Spleen (tissue), 11 donors: ENCODE data around the gene FAM171A2. TPM values are rescaled to one million over a fixed set of nuclear protein-coding genes. Genes with fewer than 3 reads are reported as not detected.
A peak's percentile ranks its signal among the peaks of the same experiment; 100 is the strongest.

Source experiments
- DNase-seq: peaks from one replicate; pipeline ENCODE4 v3.0.0-alpha.2; 2020
- H3K27ac ChIP-seq, 8 donors: fragments of 200-600 bp; sonication (generic) in 7 of 8; 1 replicate in 4 of 8; 2 replicates in 4 of 8; pipeline versions ENCODE4 v1.5.0 to v1.8.0; 2016 to 2021; ENCODE audit warnings: inconsistent platforms in 4 of 8, mild to moderate bottlenecking in 4 of 8, moderate library complexity in 1 of 8
- H3K27me3 ChIP-seq, 7 donors: fragments of 200-600 bp; sonication (generic) in 6 of 7; replicated peaks in 1 of 7; 1 replicate in 4 of 7; 2 replicates in 3 of 7; pipeline versions ENCODE4 v1.5.0 to v1.8.0; 2016 to 2021; ENCODE audit warnings: inconsistent platforms in 3 of 7, mild to moderate bottlenecking in 1 of 7
- H3K36me3 ChIP-seq, 6 donors: fragments of 200-600 bp; sonication (generic) in 5 of 6; 1 replicate in 4 of 6; 2 replicates in 2 of 6; pipeline versions ENCODE4 v1.5.0 to v1.8.0; 2016 to 2021; ENCODE audit warnings: inconsistent platforms in 2 of 6
- H3K4me1 ChIP-seq, 6 donors: fragments of 200-600 bp; sonication (generic) in 5 of 6; 1 replicate in 3 of 6; 2 replicates in 3 of 6; pipeline versions ENCODE4 v1.5.0 to v1.8.0; 2016 to 2021; ENCODE audit warnings: inconsistent platforms in 3 of 6
- H3K4me3 ChIP-seq, 8 donors: fragments of 200-600 bp; sonication (generic) in 7 of 8; 1 replicate in 4 of 8; 2 replicates in 4 of 8; pipeline versions ENCODE4 v1.5.0 to v1.8.0; 2016 to 2021; ENCODE audit warnings: inconsistent platforms in 4 of 8, mild to moderate bottlenecking in 4 of 8, moderate library complexity in 2 of 8
- H3K9me3 ChIP-seq, 8 donors: fragments of 200-600 bp; sonication (generic) in 7 of 8; 1 replicate in 4 of 8; 2 replicates in 4 of 8; pipeline versions ENCODE4 v1.5.0 to v1.8.0; 2016 to 2021; ENCODE audit warnings: inconsistent platforms in 4 of 8
- POLR2A ChIP-seq, 3 donors: fragments of 450-650 bp; IDR thresholded peaks; one replicate each; pipeline ENCODE4 v1.5.1; 2017; ENCODE audit warnings: antibody characterized with exemption in 3 of 3, mild to moderate bottlenecking in 1 of 3
- POLR2AphosphoS5 ChIP-seq, 3 donors: sonication (generic); formaldehyde crosslinking; IDR thresholded peaks; one replicate each; pipeline ENCODE4 v1.5.1; 2017; ENCODE audit warnings: antibody characterized with exemption in 3 of 3
- WGBS, 5 donors: extraction: QIAGEN DNeasy Blood & Tissue Kit in 3 of 5; methylation state at CpG; one replicate each; pipeline versions ENCODE4 v1.1.5 to v1.1.7; 2013 to 2018; 5-methylcytosine and 5-hydroxymethylcytosine counted together
- intact Hi-C: fragments of 100-400 bp; cut with DNase I; formaldehyde crosslinking; loops from one replicate; pipeline ENCODE4 v1.15.0; 2023; ENCODE audit warnings: low total_unique reads
- polyA plus RNA-seq, 3 donors: library from polyadenylated mRNA; stranded (reverse); fragments of 200-250 nt; gene quantifications; one replicate each; pipeline ENCODE4 v1.2.1, GENCODE V29; 2013
- total RNA-seq, 7 donors: library from RNA; depleted of rRNA in 3 of 7; stranded (reverse); fragments of >200 nt in 3 of 7; fragmentation: NEBNext Ultra II Directional in 4 of 7; extraction: Animal tissue kit (Norgen Biotek cat#: 25700) in 4 of 7; gene quantifications; one replicate each; pipeline versions ENCODE4 v1.1.0 to v1.2.1, GENCODE V29; 2016 to 2021
- TF ChIP-seq, protein P1 (sequence below), 11 experiments: fragments of 200-600 bp in 7 of 11; fragments of 450-650 bp in 4 of 11; sonication (generic) in 4 of 11; IDR thresholded peaks in 8 of 11; conservative IDR thresholded peaks in 3 of 11; 1 replicate in 7 of 11; 2 replicates in 4 of 11; pipeline versions ENCODE4 v1.4.0 to v1.8.0; 2016 to 2021; ENCODE audit warnings: antibody characterized with exemption in 11 of 11, inconsistent platforms in 4 of 11, mild to moderate bottlenecking in 1 of 11
- donor health status: healthy with polysubstance abuse.
- donor health status: DM: no; HTN: no; CAD: no; lungs with moderate emphysema.
- donor health status: DM: no; HTN: no; CAD: no.
- donor health status: Bipolar disorder and iron deficiency.
- donor health status: healthy.
- donor health status: DM: no; HTN: no; CAD: no.
- donor health status: DM: yes; HTN: yes; CAD: no.

Gene FAM171A2
- total and polyA plus RNA-seq, 10 donors: 0.11 to 2.5 (median 0.67) TPM

DNA sequence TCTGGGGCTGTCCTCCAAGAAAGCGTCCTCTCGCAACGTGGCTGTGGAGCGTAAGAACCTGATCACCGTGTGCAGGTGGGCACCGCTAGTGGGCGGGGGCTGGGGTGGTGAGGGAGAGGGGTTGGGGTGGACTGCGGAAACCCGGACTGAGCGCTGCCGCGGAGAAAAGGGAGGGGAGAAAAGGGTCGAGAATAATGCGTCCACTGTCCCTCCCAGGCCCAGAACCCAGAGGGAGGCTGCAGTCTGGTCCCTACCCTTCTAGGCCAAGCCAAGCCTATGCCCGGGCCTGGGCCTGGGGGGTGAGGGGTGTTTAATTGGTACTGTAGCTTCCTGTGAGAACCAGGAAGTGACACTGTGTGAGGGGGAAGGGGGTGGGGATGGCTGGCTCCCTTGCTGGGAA is 54.8 kb downstream of the FAM171A2 start:
- peaks cover 16 to 25% (median 21%) of the 10 kb centered on the region in 6 donors for H3K4me1 ChIP-seq
- WGBS, 5 donors: 1 to 5% (median 5%) methylated on average over 15 of the region's 15 CpGs
- H3K36me3 ChIP-seq: no peaks in the 10 kb centered on the region
- H3K27ac ChIP-seq: no peak overlapping the region
- peaks cover 0 to 87% (median 16%) of the 10 kb centered on the region in 7 donors for H3K27me3 ChIP-seq
- DNase-seq: peak; percentile 76
- H3K4me3 ChIP-seq: peak overlapping the region in 7 of 8 donors; percentile 14 to 65 (median 38)
- TF ChIP-seq, protein P1, sequence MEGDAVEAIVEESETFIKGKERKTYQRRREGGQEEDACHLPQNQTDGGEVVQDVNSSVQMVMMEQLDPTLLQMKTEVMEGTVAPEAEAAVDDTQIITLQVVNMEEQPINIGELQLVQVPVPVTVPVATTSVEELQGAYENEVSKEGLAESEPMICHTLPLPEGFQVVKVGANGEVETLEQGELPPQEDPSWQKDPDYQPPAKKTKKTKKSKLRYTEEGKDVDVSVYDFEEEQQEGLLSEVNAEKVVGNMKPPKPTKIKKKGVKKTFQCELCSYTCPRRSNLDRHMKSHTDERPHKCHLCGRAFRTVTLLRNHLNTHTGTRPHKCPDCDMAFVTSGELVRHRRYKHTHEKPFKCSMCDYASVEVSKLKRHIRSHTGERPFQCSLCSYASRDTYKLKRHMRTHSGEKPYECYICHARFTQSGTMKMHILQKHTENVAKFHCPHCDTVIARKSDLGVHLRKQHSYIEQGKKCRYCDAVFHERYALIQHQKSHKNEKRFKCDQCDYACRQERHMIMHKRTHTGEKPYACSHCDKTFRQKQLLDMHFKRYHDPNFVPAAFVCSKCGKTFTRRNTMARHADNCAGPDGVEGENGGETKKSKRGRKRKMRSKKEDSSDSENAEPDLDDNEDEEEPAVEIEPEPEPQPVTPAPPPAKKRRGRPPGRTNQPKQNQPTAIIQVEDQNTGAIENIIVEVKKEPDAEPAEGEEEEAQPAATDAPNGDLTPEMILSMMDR (IDR thresholded peaks at IDR 0.05 in 8 of 11, conservative IDR thresholded peaks at IDR 0.05 in 3 of 11): no peak
- TF ChIP-seq POLR2AphosphoS5 (IDR thresholded peaks at IDR 0.05): no peak
- H3K9me3 ChIP-seq: no peaks in the 10 kb centered on the region
- intact Hi-C loops: no loop called here

DNA sequence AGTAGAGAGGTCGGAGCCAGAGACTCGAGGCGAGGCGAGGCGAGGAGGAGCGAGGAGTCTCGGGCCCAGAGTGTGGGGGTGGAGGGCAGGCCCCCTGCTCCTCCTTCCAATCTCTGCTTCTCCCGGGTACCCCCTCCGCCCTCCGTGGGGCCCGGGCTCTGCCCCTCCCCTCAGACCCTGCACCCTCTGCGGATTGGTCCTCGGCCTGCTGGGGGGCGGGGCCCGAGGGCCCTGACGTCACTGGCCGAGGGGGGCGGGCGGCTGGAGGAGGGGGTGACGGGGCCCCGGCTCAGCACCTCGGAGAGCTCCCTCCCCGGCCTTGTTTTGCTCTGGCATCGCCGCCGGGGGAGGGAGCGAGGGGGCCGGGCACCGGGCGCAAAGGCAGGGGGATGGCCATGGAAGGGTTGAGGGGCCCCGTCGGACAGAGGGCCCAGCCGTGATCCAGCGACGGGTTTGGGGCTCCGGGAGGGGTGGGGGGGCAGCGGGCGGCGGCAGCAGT is 55.3 kb downstream of the FAM171A2 start, which contains the start of gene RUNDC3A:
RUNDC3A (plus strand) TSS at position 282 of the 499 bp plus-strand sequence. CDS start 232 bp downstream, outside the sequence.
- peak within 1 kb of the TSS in 3 of 8 donors; percentile 21 to 31 (median 26) for H3K27ac ChIP-seq
- H3K4me1 ChIP-seq: peaks cover 16 to 25% (median 21%) of the 10 kb centered on the region in 6 donors
- 0 to 2% (median 1%) methylated on average over 13 to 39 of the region's 39 CpGs for WGBS, 5 donors
- DNase-seq: peak; percentile 90
- peak in 2 of 3 donors; percentile 45 to 56 for TF ChIP-seq POLR2AphosphoS5 (IDR thresholded peaks at IDR 0.05)
- TF ChIP-seq POLR2A (IDR thresholded peaks at IDR 0.05): no peak
- TF ChIP-seq, protein P1 (IDR thresholded peaks at IDR 0.05 in 8 of 11, conservative IDR thresholded peaks at IDR 0.05 in 3 of 11): peak in 1 of 11 experiments; percentile 15
- H3K27me3 ChIP-seq: peaks cover 0 to 87% (median 15%) of the 10 kb centered on the region in 7 donors
- no peaks in the 10 kb centered on the region for H3K36me3 ChIP-seq
- intact Hi-C loops: no loop called here
- peak within 1 kb of the TSS; percentile 14 to 65 (median 38) for H3K4me3 ChIP-seq
- no peaks in the 10 kb centered on the region for H3K9me3 ChIP-seq

- no peak for TF ChIP-seq POLR2A (IDR thresholded peaks at IDR 0.05)
- TF ChIP-seq, protein P1 (IDR thresholded peaks at IDR 0.05 in 8 of 11, conservative IDR thresholded peaks at IDR 0.05 in 3 of 11): no peak
- no peak for TF ChIP-seq POLR2AphosphoS5 (IDR thresholded peaks at IDR 0.05)
- peak; percentile 73 for DNase-seq
- H3K9me3 ChIP-seq: no peaks in the 10 kb centered on the region
- H3K27ac ChIP-seq: peak overlapping the region in 3 of 8 donors; percentile 21 to 31 (median 26)
- H3K27me3 ChIP-seq: peaks cover 0 to 81% (median 15%) of the 10 kb centered on the region in 7 donors
- peak overlapping the region; percentile 14 to 65 (median 38) for H3K4me3 ChIP-seq
- WGBS, 5 donors: 5 to 8% (median 6%) methylated on average over 15 to 26 of the region's 26 CpGs
- H3K4me1 ChIP-seq: peaks cover 16 to 25% (median 21%) of the 10 kb centered on the region in 6 donors
- no peaks in the 10 kb centered on the region for H3K36me3 ChIP-seq
- intact Hi-C loops: no loop called here
Measured at GRCh38 chr17:44307387-44308186, 56.1 kb downstream of the FAM171A2 start.

- TF ChIP-seq, protein P1 (IDR thresholded peaks at IDR 0.05 in 8 of 11, conservative IDR thresholded peaks at IDR 0.05 in 3 of 11): no peak
- TF ChIP-seq POLR2AphosphoS5 (IDR thresholded peaks at IDR 0.05) (no peak), POLR2A (IDR thresholded peaks at IDR 0.05) (no peak)
- H3K4me3 ChIP-seq: no peak overlapping the region
- no peak for DNase-seq
- intact Hi-C loops: no loop called here
- H3K4me1 ChIP-seq: peaks cover 16 to 24% (median 21%) of the 10 kb centered on the region in 6 donors
- no peaks in the 10 kb centered on the region for H3K36me3 ChIP-seq
- H3K9me3 ChIP-seq: no peaks in the 10 kb centered on the region
- H3K27me3 ChIP-seq: peaks cover 0 to 79% (median 15%) of the 10 kb centered on the region in 7 donors
- H3K27ac ChIP-seq: no peak overlapping the region
Measured at GRCh38 chr17:44304651-44305050, 59.0 kb downstream of the FAM171A2 start.
